ENCODE results near the gene RASA3. TPM values are rescaled to one million over a fixed set of nuclear protein-coding genes. Genes with fewer than 3 reads are reported as not detected.

The RASA3 gene
- total RNA-seq, 3 donors from 2014 or later (not counting 1 experiment from before 2014, with no cell fraction given): 252 to 277 (median 274) TPM

DNA sequence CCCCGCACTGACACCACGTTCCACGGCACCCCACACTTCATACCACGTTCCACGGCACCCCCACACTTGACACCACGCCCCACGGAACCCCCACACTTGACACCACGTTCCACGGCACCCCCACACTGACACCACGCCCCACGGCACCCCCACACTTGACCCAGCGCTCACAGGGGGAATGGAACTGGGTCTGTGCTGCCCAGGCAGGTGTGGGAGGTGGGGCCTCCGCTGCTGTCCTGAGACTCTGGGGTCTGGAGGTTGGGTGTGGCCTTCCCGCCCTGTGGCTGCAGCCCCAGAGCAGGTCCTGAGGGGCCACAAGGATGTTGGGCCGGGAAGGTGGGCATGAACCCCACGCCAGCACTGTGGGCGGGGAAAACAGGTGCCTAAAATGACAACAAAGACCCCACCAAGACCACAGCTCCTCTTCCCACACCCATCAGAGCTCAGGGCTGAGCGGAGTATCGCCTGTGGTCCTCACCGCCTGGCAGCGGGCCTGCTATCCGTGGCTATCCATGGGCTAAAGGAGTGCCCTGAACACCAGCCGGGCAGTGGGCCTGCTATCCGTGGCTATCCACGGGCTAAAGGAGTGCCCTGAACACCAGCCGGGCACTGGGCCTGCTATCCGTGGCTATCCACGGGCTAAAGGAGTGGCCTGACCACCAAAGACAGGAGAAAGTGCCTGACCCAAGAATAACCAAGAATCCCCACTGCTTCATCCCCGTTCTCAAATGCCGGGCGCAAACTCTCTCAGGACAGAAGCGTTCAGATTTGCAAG, 98.7 kb downstream of the RASA3 start:
- Mint-ChIP-seq H3K36me3 (no peaks in the 10 kb centered on the region), H3K27ac (peak overlapping the region in 1 of 2 donors; percentile 81), H3K9me3 (no peaks in the 10 kb centered on the region), H3K27me3 (ENCODE audit: low read depth in 2 of 2) (no peaks in the 10 kb centered on the region), H3K4me3 (no peak overlapping the region), H3K4me1 (peaks cover 50 to 71% of the 10 kb centered on the region in 2 donors)
- WGBS (ENCODE audit: insufficient coverage): 94% methylated on average over 24 of the region's 32 CpGs
- H3K36me3 ChIP-seq (ENCODE audit: control insufficient read depth, insufficient read depth, low read length): peaks cover 61% of the 10 kb centered on the region
- TF ChIP-seq, protein P1, sequence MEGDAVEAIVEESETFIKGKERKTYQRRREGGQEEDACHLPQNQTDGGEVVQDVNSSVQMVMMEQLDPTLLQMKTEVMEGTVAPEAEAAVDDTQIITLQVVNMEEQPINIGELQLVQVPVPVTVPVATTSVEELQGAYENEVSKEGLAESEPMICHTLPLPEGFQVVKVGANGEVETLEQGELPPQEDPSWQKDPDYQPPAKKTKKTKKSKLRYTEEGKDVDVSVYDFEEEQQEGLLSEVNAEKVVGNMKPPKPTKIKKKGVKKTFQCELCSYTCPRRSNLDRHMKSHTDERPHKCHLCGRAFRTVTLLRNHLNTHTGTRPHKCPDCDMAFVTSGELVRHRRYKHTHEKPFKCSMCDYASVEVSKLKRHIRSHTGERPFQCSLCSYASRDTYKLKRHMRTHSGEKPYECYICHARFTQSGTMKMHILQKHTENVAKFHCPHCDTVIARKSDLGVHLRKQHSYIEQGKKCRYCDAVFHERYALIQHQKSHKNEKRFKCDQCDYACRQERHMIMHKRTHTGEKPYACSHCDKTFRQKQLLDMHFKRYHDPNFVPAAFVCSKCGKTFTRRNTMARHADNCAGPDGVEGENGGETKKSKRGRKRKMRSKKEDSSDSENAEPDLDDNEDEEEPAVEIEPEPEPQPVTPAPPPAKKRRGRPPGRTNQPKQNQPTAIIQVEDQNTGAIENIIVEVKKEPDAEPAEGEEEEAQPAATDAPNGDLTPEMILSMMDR (IDR thresholded peaks at IDR 0.05): no peak
- H3K4me3 ChIP-seq (ENCODE audit: low read length): no peak overlapping the region
- no peaks in the 10 kb centered on the region for H3K9me3 ChIP-seq (ENCODE audit: control insufficient read depth, insufficient read depth, low read length)
- DNase-seq (no peak), ATAC-seq (no peak)
- peaks cover 62% of the 10 kb centered on the region for H3K4me1 ChIP-seq (ENCODE audit: control insufficient read depth, insufficient read depth, low read length)
- H3K27me3 ChIP-seq (ENCODE audit: control insufficient read depth, insufficient read depth, low read length): no peaks in the 10 kb centered on the region
- H3K27ac ChIP-seq (ENCODE audit: low read length): peak overlapping the region; percentile 16
- intact Hi-C loops (cut with micrococcal nuclease): no loop called here

DNA sequence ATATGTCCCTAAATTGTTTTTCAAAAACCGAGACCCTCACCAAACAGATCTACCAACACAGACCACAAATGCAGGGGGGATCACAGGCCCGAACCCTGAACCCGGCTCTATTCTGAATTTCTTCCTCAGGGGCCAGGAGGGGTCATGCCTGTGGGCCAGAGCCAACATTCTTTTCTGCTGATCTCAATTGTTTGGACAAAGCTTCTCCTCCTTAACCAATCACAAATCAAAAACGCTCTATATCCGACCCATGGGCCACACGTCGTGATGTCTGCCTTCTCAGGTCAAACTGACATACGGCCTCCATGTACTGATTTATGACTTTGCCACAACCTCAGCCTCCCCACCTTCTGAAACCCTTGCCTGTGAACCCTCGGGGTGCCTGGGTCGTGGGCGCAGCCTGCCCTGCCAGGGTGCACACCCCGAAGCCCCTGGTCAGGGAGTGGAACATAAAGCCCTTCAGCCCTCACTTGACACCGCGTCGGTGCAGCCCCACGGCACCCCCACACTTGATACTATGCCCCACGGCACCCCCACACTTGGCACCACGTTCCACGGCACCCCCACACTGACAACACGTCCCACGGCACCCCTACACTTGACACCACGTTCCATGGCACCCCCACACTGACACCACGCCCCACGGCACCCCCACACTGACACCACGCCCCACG, 100.2 kb downstream of the RASA3 start:
- no peaks in the 10 kb centered on the region for H3K36me3 Mint-ChIP-seq
- no peaks in the 10 kb centered on the region for H3K27me3 ChIP-seq (ENCODE audit: control insufficient read depth, insufficient read depth, low read length)
- intact Hi-C loops (cut with micrococcal nuclease): no loop called here
- TF ChIP-seq, protein P1 (IDR thresholded peaks at IDR 0.05): no peak
- 84% methylated on average over 23 of the region's 26 CpGs for WGBS (ENCODE audit: insufficient coverage)
- H3K9me3 ChIP-seq (ENCODE audit: control insufficient read depth, insufficient read depth, low read length): no peaks in the 10 kb centered on the region
- H3K4me3 ChIP-seq (ENCODE audit: low read length): no peak overlapping the region
- H3K27ac ChIP-seq (ENCODE audit: low read length): no peak overlapping the region
- peaks cover 48 to 68% of the 10 kb centered on the region in 2 donors for H3K4me1 Mint-ChIP-seq
- H3K27ac Mint-ChIP-seq: peak overlapping the region; percentile 27 to 81
- peak overlapping the region; percentile 25 for H3K4me3 Mint-ChIP-seq
- ATAC-seq (no peak), DNase-seq (no peak)
- H3K36me3 ChIP-seq (ENCODE audit: control insufficient read depth, insufficient read depth, low read length): peaks cover 66% of the 10 kb centered on the region
- peaks cover 66% of the 10 kb centered on the region for H3K4me1 ChIP-seq (ENCODE audit: control insufficient read depth, insufficient read depth, low read length)
- no peaks in the 10 kb centered on the region for H3K27me3 Mint-ChIP-seq (ENCODE audit: low read depth in 2 of 2)
- no peaks in the 10 kb centered on the region for H3K9me3 Mint-ChIP-seq

GRCh38 chr13:114031631-114032030, 100.8 kb downstream of the RASA3 start:
- Histone ChIP-seq H3K27ac (ENCODE audit: low read length) (no peak overlapping the region), H3K27me3 (ENCODE audit: control insufficient read depth, insufficient read depth, low read length) (no peaks in the 10 kb centered on the region), H3K4me3 (ENCODE audit: low read length) (no peak overlapping the region), H3K9me3 (ENCODE audit: control insufficient read depth, insufficient read depth, low read length) (no peaks in the 10 kb centered on the region), H3K36me3 (ENCODE audit: control insufficient read depth, insufficient read depth, low read length) (peaks cover 67% of the 10 kb centered on the region), H3K4me1 (ENCODE audit: control insufficient read depth, insufficient read depth, low read length) (peaks cover 68% of the 10 kb centered on the region)
- WGBS (ENCODE audit: insufficient coverage): 80% methylated on average over 14 of the region's 14 CpGs
- no peak for DNase-seq
- TF ChIP-seq, protein P1 (IDR thresholded peaks at IDR 0.05): no peak
- Mint-ChIP-seq H3K36me3 (no peaks in the 10 kb centered on the region), H3K27ac (peak overlapping the region; percentile 27 to 81), H3K4me1 (peaks cover 43 to 62% of the 10 kb centered on the region in 2 donors), H3K9me3 (no peaks in the 10 kb centered on the region), H3K27me3 (ENCODE audit: low read depth in 2 of 2) (no peaks in the 10 kb centered on the region), H3K4me3 (no peak overlapping the region)
- intact Hi-C loops (cut with micrococcal nuclease): no loop called here
- ATAC-seq: peak in 1 of 3 donors; percentile 1

Measured in natural killer cell (primary cell).